Erythroblast (primary cell): Measurements from ENCODE around the gene RFK.

Source experiments
- GATA1 ChIP-seq: IDR thresholded peaks from 2 replicates; pipeline ENCODE4 v1.6.1; 2011; ENCODE audit warnings: low read depth, mild to moderate bottlenecking, control low read depth, low read length, moderate library complexity
- POLR2A ChIP-seq: IDR thresholded peaks from 2 replicates; pipeline ENCODE4 v1.6.1; 2011; ENCODE audit warnings: mild to moderate bottlenecking, low read length

DNA sequence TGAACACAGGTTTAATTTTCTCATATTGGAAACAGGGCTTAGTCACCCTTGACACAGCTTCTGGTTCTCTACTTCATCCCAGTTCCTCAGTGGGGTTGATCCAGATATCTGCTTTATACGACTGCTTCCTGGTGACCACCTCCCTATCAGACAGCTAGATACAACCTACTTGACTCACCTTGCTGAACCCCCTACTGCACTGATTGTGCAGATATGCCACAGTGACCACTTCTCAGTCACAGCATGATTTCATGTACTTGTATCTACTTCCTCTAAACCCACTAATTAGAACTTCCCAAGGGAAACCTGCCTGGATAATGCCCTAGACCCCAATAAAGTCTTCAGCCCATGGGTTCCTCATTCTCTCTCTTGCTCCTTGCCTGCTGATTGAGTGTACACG is 18.4 kb upstream of the RFK start:
- TF ChIP-seq POLR2A (no peak), GATA1 (no peak)
